Stimulated activated memory B cell treated with anti-CD40 and anti-IgM and Interleukin-4, amounts not matched to agents 10 μg/mL and 1 μg/mL and 100 μg/mL, for 72 hours (primary cell): Measurements from ENCODE around the gene GTF2IRD2.
"Not testable (repeated sequence)": the region's sequence is repeated elsewhere in the genome, so short reads cannot be mapped to it uniquely, and the experiment has no call there.

Source experiments
- ATAC-seq: fragments of 150-1000 bp; cut with Tn5 transposase; 2 replicates; pipeline ENCODE4 v1.10.0; 2021
- H3K27ac Mint-ChIP-seq: one replicate; pipeline ENCODE4 v1.8.0; 2022; ENCODE audit warnings: mild to moderate bottlenecking, mixed read lengths
- H3K27me3 Mint-ChIP-seq: one replicate; pipeline ENCODE4 v1.8.0; 2022; ENCODE audit warnings: mixed read lengths
- H3K36me3 Mint-ChIP-seq: one replicate; pipeline ENCODE4 v1.8.0; 2022; ENCODE audit warnings: mixed read lengths
- H3K4me1 Mint-ChIP-seq: one replicate; pipeline ENCODE4 v1.8.0; 2022; ENCODE audit warnings: mixed read lengths
- H3K4me3 Mint-ChIP-seq: one replicate; pipeline ENCODE4 v1.8.0; 2022; ENCODE audit warnings: mild to moderate bottlenecking, moderate library complexity, mixed read lengths
- H3K9me3 Mint-ChIP-seq: one replicate; pipeline ENCODE4 v1.8.0; 2022; ENCODE audit warnings: mixed read lengths

The GTF2IRD2 gene

GRCh38 chr7:74850833-74851721 lies at the start of gene GTF2IRD2:
GTF2IRD2 (minus strand) TSS chr7:74851605; CDS start chr7:74836378, 15,227 bp downstream.
- not testable (repeated sequence) for H3K4me1 Mint-ChIP-seq, H3K27me3 Mint-ChIP-seq, H3K9me3 Mint-ChIP-seq, H3K36me3 Mint-ChIP-seq
- Mint-ChIP-seq H3K27ac (peak within 1 kb of the TSS; percentile 63), H3K4me3 (peak within 1 kb of the TSS; percentile 71)
- ATAC-seq, result peak; percentile 99

- H3K36me3 Mint-ChIP-seq, H3K4me1 Mint-ChIP-seq, H3K9me3 Mint-ChIP-seq, H3K27me3 Mint-ChIP-seq: not testable (repeated sequence)
- peak overlapping the region; percentile 83 for H3K4me3 Mint-ChIP-seq
- peak overlapping the region; percentile 83 for H3K27ac Mint-ChIP-seq
- ATAC-seq, result peak; percentile 95
These were observed 39.0 kb upstream of the GTF2IRD2 start for GRCh38 chr7:74890158-74891123.

DNA sequence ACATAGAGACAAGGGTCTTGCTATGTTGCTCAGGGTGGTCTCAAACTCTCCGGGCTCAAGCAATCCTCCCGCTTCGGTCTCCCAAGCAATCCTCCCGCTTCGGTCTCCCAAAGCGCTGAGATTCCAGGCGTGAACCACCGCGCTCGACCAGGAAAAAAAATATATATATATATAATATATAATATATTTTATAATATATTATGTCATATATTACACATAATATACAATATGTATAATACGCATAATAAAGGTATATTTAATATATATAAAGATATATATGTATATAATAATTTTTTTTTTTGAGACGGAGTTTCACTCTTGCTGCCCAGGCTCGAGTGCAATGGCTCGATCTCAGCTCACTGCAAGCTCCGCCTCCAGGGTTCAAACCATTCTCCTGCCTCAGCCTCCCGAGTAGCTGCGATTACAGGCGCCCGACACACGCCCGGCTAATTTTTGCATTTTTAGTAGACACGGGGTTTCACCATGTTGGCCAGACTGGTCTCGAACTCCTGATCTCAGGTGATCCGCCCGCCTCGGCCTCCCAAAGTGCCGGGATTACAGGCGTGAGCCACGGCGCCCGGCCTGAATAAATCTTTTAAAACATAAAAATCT lies 38.2 kb upstream of the GTF2IRD2 start:
- not testable (repeated sequence) for H3K27ac Mint-ChIP-seq, ATAC-seq, H3K4me3 Mint-ChIP-seq

DNA sequence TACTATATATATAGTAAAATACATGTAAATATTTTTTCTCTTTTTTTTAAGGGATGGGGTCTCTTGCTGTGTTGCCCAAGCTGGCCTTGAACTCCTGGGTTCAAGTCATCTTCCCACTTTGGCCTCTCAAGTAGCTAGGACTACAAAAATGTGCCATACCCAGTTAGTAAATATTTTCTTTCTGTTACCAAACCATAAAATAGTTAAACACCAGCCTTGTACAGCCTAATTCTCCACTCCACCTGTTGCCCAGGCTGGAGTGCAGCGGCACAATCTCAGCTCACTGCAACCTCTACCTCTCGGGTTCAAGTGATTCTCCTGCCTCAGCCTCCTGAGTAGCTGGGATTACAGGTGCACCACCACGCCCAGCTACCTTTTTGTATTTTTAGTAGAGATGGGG lies 33.9 kb upstream of the GTF2IRD2 start:
- not testable (repeated sequence) for H3K36me3 Mint-ChIP-seq, H3K27ac Mint-ChIP-seq, ATAC-seq, H3K9me3 Mint-ChIP-seq, H3K27me3 Mint-ChIP-seq, H3K4me3 Mint-ChIP-seq, H3K4me1 Mint-ChIP-seq

More for the DNA sequence above, 38.2 kb upstream of the GTF2IRD2 start:
- not testable (repeated sequence) for H3K9me3 Mint-ChIP-seq, H3K27me3 Mint-ChIP-seq, H3K4me1 Mint-ChIP-seq, H3K36me3 Mint-ChIP-seq

GRCh38 chr7:74882110-74882509 lies 30.7 kb upstream of the GTF2IRD2 start:
- not testable (repeated sequence) for ATAC-seq, H3K27ac Mint-ChIP-seq, H3K36me3 Mint-ChIP-seq, H3K27me3 Mint-ChIP-seq, H3K4me1 Mint-ChIP-seq, H3K9me3 Mint-ChIP-seq, H3K4me3 Mint-ChIP-seq

GRCh38 chr7:74874748-74875512 lies 23.5 kb upstream of the GTF2IRD2 start:
- not testable (repeated sequence) for H3K4me1 Mint-ChIP-seq, H3K36me3 Mint-ChIP-seq, H3K27me3 Mint-ChIP-seq, H3K9me3 Mint-ChIP-seq, H3K4me3 Mint-ChIP-seq, H3K27ac Mint-ChIP-seq
- peak; percentile 45 for ATAC-seq

GRCh38 chr7:74874104-74874747 lies 22.8 kb upstream of the GTF2IRD2 start:
- not testable (repeated sequence) for H3K4me3 Mint-ChIP-seq, H3K36me3 Mint-ChIP-seq, H3K9me3 Mint-ChIP-seq, ATAC-seq, H3K27me3 Mint-ChIP-seq, H3K4me1 Mint-ChIP-seq, H3K27ac Mint-ChIP-seq

- not testable (repeated sequence) for H3K9me3 Mint-ChIP-seq, H3K27me3 Mint-ChIP-seq, H3K27ac Mint-ChIP-seq, H3K4me1 Mint-ChIP-seq, H3K4me3 Mint-ChIP-seq, H3K36me3 Mint-ChIP-seq, ATAC-seq
These were observed 21.1 kb upstream of the GTF2IRD2 start for GRCh38 chr7:74872542-74872941.

DNA sequence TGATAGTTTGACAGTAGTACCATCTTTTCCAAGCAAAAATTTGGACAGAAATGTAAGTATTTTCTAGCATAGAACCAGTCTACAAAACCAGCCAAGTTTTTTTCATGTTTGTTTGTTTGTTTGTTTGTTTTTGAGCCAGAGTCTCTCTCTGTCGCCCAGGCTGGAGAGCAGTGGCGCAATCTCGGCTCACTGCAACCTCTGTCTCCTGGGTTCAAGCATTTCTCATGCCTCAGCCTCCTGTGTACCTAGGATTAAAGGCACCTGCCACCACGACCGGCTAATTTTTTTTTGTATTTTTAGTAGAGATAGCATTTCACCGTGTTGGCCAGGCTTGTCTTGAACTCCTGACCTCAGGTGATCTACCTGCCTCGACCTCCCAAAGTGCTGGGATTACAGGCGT lies 14.4 kb upstream of the GTF2IRD2 start:
- H3K9me3 Mint-ChIP-seq, H3K4me3 Mint-ChIP-seq, H3K4me1 Mint-ChIP-seq, H3K36me3 Mint-ChIP-seq, ATAC-seq, H3K27me3 Mint-ChIP-seq, H3K27ac Mint-ChIP-seq: not testable (repeated sequence)

GRCh38 chr7:74849853-74850252 lies 1.6 kb downstream of the GTF2IRD2 start:
- not testable (repeated sequence) for H3K27ac Mint-ChIP-seq, ATAC-seq, H3K9me3 Mint-ChIP-seq, H3K36me3 Mint-ChIP-seq, H3K4me3 Mint-ChIP-seq, H3K4me1 Mint-ChIP-seq, H3K27me3 Mint-ChIP-seq

DNA sequence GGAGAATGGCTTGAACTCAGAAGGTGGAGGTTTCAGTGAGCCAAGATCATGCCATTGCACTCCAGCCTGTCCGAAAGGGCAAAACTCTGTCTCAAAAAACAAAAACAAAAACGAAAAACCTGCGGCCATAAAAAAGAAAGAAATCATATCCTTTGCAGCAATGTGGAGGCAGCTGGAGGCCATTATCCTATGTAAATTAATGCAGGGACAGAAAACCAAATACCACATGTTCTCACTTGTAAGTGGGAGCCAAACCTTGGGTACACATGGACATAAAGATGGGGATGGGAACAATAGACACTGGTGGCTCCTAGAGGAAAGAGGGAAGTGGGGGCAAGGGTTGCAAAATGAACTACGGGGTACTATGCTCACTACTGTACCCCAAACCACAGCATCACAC lies 21.0 kb downstream of the GTF2IRD2 start:
- not testable (repeated sequence) for H3K27ac Mint-ChIP-seq, H3K4me3 Mint-ChIP-seq, ATAC-seq, H3K4me1 Mint-ChIP-seq, H3K36me3 Mint-ChIP-seq, H3K9me3 Mint-ChIP-seq, H3K27me3 Mint-ChIP-seq

DNA sequence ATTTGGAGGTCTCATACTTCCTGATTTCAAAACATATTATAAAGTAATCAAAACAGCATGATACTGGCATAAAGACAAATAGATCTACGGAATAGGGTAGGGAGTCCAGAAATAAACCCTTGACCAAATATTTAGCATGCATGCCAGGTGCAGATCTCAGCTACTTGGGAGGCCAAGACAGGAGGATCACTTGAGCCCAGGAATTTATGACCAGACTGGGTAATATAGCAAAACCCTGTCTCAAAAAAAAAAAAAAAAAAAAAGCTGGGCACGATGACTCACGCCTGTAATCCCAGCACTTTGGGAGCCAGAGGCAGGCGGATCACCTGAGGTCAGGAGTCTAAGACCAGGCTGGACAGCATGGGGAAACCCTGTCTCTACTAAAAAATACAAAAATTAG lies 21.4 kb downstream of the GTF2IRD2 start:
- H3K4me1 Mint-ChIP-seq, ATAC-seq, H3K27me3 Mint-ChIP-seq, H3K27ac Mint-ChIP-seq, H3K36me3 Mint-ChIP-seq, H3K9me3 Mint-ChIP-seq, H3K4me3 Mint-ChIP-seq: not testable (repeated sequence)

DNA sequence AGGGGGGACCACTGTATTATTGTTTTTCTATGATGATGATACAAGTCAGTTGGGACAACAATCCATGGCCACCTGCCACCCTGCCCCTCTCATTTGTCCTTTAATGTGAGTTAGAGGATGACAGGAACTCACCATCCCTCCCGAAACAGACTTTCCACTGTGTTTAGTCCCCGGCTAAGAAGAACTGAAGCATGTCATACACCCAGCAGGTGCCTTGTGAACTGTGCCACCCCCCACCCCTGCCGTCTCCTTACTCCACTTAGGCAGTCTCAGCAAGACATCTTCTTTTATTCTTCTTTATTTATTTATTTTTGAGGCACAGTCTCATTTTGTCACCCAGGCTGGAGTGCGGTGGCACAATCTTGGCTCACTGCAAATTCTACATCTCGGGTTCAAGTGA lies 30.1 kb downstream of the GTF2IRD2 start:
- not testable (repeated sequence) for H3K27ac Mint-ChIP-seq, H3K4me3 Mint-ChIP-seq, H3K36me3 Mint-ChIP-seq, H3K9me3 Mint-ChIP-seq, H3K4me1 Mint-ChIP-seq, ATAC-seq, H3K27me3 Mint-ChIP-seq

DNA sequence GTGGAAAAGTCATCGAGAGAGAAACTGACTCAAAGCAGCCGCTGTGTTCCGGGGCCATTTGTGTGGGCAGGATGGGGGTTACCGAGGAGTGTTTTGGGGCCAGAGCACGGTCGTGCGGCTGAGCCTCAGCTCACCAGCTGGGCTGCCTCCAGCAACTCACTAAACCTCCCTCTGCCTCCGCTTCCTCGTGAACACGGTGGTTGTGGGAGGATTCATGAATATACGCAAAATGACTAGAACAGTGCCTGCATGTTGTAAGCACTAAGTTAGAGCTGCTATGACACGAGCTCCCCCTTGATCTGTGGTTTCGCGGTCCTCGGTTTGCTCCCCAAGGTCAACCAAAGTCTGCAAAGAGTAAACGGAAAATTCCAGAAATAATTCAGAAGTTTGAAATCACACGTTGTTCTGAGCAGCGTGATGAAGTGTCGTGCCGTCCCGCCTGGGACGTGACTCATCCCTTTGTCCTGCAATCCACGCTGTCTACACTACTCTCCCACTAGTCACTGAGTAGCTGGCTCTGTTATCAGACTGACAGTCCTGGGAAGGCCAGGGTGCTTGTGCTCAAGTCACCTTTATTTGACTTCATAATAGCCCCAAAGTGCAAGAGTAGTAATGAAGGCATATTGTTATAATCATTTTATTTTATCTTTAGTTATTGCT lies 31.1 kb downstream of the GTF2IRD2 start:
- peak; percentile 94 for ATAC-seq
- not testable (repeated sequence) for H3K27ac Mint-ChIP-seq, H3K4me3 Mint-ChIP-seq, H3K4me1 Mint-ChIP-seq, H3K9me3 Mint-ChIP-seq, H3K27me3 Mint-ChIP-seq, H3K36me3 Mint-ChIP-seq
